ENCODE measurements around the gene MRPL33.
"Not testable (repeated sequence)": the region's sequence is repeated elsewhere in the genome, so short reads cannot be mapped to it uniquely, and the experiment has no call there.

Gene MRPL33

DNA sequence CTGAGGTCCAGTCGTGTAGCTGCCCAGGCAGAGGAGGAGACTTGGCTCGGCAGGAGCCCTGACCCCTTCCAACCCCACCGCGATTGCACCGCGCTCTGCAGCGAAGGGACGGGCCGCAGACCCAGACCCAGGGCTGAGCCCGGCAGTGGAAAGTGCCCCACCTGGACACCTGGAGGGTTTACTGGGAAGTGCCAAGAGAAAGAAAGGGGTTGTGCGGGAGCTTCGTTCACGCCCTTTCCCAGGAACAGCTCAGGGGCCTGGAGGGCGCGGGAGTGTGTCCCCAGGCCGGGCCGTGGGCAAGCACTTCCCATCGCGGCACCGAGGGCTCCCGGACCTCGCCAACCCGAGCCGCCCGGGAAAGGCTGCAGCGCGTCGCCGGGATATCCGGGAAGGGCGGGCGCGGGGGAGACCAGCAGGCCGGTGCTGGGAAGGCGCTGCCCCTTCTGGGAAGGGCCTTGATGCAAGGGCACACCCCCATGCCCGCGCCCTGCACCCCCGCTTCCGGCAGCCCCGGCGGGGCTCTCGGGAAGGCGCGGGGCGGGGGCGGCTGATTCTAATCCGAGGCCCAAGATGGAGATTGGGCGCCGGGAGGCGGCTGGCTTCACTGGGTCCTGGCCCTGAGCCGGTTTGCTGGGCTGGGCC is 36.1 kb upstream of the MRPL33 start:
- DNase-seq: peak; percentile 62 to 66
- TF ChIP-seq GATA1 (IDR thresholded peaks at IDR 0.05; ENCODE audit: low read depth, low read length) (no peak), POLR2A (IDR thresholded peaks at IDR 0.05; ENCODE audit: low read length) (no peak)

DNA sequence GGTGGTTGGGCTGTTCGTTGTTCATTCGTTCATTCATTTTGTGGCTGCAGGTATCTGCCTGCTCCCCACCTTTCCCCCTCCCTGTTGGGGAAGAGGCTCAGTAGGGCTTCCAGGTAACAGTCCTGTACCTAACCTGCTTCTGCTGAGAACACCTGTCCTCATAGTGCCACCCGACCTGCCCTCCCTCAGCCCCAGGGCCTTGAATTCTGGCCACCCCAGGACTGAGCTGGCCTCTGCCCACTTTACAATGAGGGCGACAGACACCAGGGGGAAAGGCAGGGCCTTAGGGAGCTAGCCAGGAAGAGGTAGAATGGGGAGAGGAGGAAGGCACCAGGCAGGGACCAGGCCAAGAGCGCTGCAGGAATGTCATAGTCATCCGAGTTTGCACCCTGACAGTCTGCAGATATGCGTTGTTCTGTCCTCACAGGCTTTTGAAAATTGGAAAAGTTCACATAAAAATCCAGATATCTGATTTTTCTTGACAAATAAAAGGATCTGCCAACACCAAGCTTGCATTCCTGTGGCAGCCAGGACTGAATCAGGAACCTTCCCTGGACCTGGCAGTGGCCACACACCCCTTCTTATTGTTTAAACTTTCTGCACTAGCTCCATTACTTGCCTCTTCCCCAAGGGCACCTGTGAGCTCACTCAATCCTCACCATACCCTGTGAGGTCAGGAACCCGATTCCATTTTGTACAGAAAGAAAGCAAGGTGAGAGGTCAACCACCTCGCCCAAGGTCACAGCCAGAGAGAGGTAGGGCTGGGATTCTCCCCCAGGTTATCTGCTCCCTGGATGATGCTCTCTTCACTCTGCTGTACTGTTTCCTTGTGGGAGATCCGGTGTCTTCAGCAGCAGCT is 35.3 kb upstream of the MRPL33 start:
- TF ChIP-seq POLR2A (IDR thresholded peaks at IDR 0.05; ENCODE audit: low read length): no peak
- no peak for TF ChIP-seq GATA1 (IDR thresholded peaks at IDR 0.05; ENCODE audit: low read depth, low read length)
- no peak for DNase-seq

- TF ChIP-seq GATA1 (IDR thresholded peaks at IDR 0.05; ENCODE audit: low read depth, low read length): no peak
- no peak for TF ChIP-seq POLR2A (IDR thresholded peaks at IDR 0.05; ENCODE audit: low read length)
- DNase-seq: no peak
Measured at GRCh38 chr2:27736890-27737204, 34.7 kb upstream of the MRPL33 start.

- DNase-seq: no peak
- TF ChIP-seq POLR2A (IDR thresholded peaks at IDR 0.05; ENCODE audit: low read length) (no peak), GATA1 (IDR thresholded peaks at IDR 0.05; ENCODE audit: low read depth, low read length) (no peak)
Measured at GRCh38 chr2:27737676-27738348, 33.7 kb upstream of the MRPL33 start.

DNA sequence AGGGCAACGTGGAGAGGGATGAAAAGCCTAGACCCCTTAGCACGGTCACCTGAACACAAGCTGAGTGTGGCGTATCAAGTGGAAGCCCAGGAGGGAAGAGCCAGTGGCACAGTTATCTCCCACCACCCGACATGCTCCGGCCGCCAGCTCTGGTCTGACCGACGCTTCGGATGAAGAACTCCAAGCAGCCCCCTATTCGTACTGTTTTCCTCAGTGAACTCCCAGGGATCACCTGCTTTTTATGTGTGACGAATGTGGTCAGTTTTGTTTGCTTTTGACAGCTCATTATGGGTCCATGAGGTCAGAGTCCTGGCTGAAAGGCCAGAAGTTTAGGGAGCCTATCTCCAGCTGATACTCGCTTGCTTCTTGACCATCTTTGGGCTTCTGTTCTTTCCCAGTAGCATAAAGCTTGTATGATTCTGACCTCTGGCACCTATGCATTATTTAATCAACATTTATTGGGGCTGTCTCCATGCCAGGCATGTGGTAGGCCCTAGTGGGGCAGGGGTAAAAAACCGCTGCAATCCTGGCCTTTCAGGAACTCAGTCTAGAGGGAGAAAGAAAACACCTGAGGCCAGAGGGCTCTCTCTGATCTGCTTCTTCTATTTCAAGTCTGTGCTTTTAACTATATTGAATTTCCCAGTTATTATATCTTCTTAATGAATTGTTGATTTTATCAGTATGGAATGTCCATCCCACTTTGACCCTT is 33.0 kb upstream of the MRPL33 start:
- no peak for TF ChIP-seq POLR2A (IDR thresholded peaks at IDR 0.05; ENCODE audit: low read length)
- no peak for DNase-seq

DNA sequence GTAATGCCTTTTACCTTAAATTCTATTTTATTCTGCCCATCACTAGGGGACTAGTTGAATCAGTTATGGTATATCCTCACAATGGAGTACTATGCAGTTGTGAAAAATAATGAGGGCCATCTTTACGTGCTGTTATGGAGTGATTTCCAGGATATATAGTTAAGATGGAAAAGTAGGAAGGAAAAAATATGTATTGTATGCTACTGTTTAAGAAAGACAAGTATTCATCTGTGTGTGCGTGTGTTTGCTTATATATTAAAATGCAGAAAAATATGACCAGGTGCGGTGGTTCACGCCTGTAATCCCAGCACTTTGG is 32.5 kb upstream of the MRPL33 start:
- no peak for DNase-seq
- TF ChIP-seq GATA1 (IDR thresholded peaks at IDR 0.05; ENCODE audit: low read depth, low read length) (no peak), POLR2A (IDR thresholded peaks at IDR 0.05; ENCODE audit: low read length) (no peak)

GRCh38 chr2:27741673-27742072 is 29.8 kb upstream of the MRPL33 start:
- DNase-seq: no peak
- no peak for TF ChIP-seq GATA1 (IDR thresholded peaks at IDR 0.05; ENCODE audit: low read depth, low read length)
- no peak for TF ChIP-seq POLR2A (IDR thresholded peaks at IDR 0.05; ENCODE audit: low read length)

GRCh38 chr2:27742571-27742970 is 28.9 kb upstream of the MRPL33 start:
- TF ChIP-seq GATA1 (IDR thresholded peaks at IDR 0.05; ENCODE audit: low read depth, low read length): no peak
- no peak for TF ChIP-seq POLR2A (IDR thresholded peaks at IDR 0.05; ENCODE audit: low read length)
- no peak for DNase-seq

GRCh38 chr2:27745494-27745893 is 26.0 kb upstream of the MRPL33 start:
- not testable (repeated sequence) for DNase-seq

GRCh38 chr2:27746325-27746724 is 25.2 kb upstream of the MRPL33 start:
- no peak for DNase-seq
- TF ChIP-seq GATA1 (IDR thresholded peaks at IDR 0.05; ENCODE audit: low read depth, low read length): no peak

- no peak for TF ChIP-seq POLR2A (IDR thresholded peaks at IDR 0.05; ENCODE audit: low read length)
- TF ChIP-seq GATA1 (IDR thresholded peaks at IDR 0.05; ENCODE audit: low read depth, low read length): no peak
- no peak for DNase-seq
Measured at GRCh38 chr2:27747827-27748352, 23.6 kb upstream of the MRPL33 start.

GRCh38 chr2:27748803-27749554 is 22.5 kb upstream of the MRPL33 start:
- DNase-seq: not testable (repeated sequence)

- TF ChIP-seq GATA1 (IDR thresholded peaks at IDR 0.05; ENCODE audit: low read depth, low read length) (no peak), POLR2A (IDR thresholded peaks at IDR 0.05; ENCODE audit: low read length) (no peak)
- DNase-seq: no peak
Measured at GRCh38 chr2:27751377-27751776, 20.1 kb upstream of the MRPL33 start.
